HG02943 (cell line): ENCODE data around the gene RNF11.
"Not testable (repeated sequence)": the region's sequence is repeated elsewhere in the genome, so short reads cannot be mapped to it uniquely, and the experiment has no call there.

Experiments
- ATAC-seq: cut with Tn5 transposase; IDR thresholded peaks from one replicate; pipeline ENCODE4 v1.9.1; 2021; ENCODE audit warnings: mild to moderate bottlenecking, low read depth, moderate library complexity; ENCODE audit not compliant: unreplicated experiment

The RNF11 gene

GRCh38 chr1:51235673-51236530 lies at the start of gene RNF11:
Gene RNF11 (plus strand): TSS chr1:51236273. CDS start chr1:51236757, 484 bp downstream.
- ATAC-seq = peak; percentile 71

- no peak for ATAC-seq
These were observed 47.8 kb upstream of the RNF11 start for GRCh38 chr1:51188230-51188629.

GRCh38 chr1:51189421-51190073 lies 46.5 kb upstream of the RNF11 start:
- no peak for ATAC-seq

GRCh38 chr1:51190961-51191360 lies 45.1 kb upstream of the RNF11 start:
- no peak for ATAC-seq

- ATAC-seq = no peak
These were observed 43.7 kb upstream of the RNF11 start for GRCh38 chr1:51192213-51192843.

- ATAC-seq = no peak
These were observed 42.5 kb upstream of the RNF11 start for GRCh38 chr1:51193564-51193963.

- ATAC-seq = no peak
These were observed 32.8 kb upstream of the RNF11 start for GRCh38 chr1:51203121-51203873.

GRCh38 chr1:51203874-51204245 lies 32.2 kb upstream of the RNF11 start:
- no peak for ATAC-seq

GRCh38 chr1:51210055-51210454 lies 26.0 kb upstream of the RNF11 start:
- no peak for ATAC-seq

- ATAC-seq = no peak
These were observed 25.4 kb upstream of the RNF11 start for GRCh38 chr1:51210676-51211075.

GRCh38 chr1:51214615-51215131 lies 21.4 kb upstream of the RNF11 start:
- ATAC-seq = peak; percentile 57

- no peak for ATAC-seq
These were observed 20.9 kb upstream of the RNF11 start for GRCh38 chr1:51215169-51215568.

GRCh38 chr1:51216631-51217030 lies 19.4 kb upstream of the RNF11 start:
- ATAC-seq = no peak

- no peak for ATAC-seq
These were observed 19.0 kb upstream of the RNF11 start for GRCh38 chr1:51217101-51217500.

GRCh38 chr1:51218570-51218969 lies 17.5 kb upstream of the RNF11 start:
- ATAC-seq = no peak

GRCh38 chr1:51219022-51219421 lies 17.1 kb upstream of the RNF11 start:
- ATAC-seq = no peak

- ATAC-seq = not testable (repeated sequence)
These were observed 14.5 kb upstream of the RNF11 start for GRCh38 chr1:51221529-51221928.

- ATAC-seq = no peak
These were observed 13.8 kb upstream of the RNF11 start for GRCh38 chr1:51222136-51222787.

GRCh38 chr1:51222809-51223208 lies 13.3 kb upstream of the RNF11 start:
- ATAC-seq = no peak

- ATAC-seq = no peak
These were observed 11.8 kb upstream of the RNF11 start for GRCh38 chr1:51224255-51224654.
